HG03520 (cell line): ENCODE results near the gene RFX3.

ENCODE experiments used
- ATAC-seq: cut with Tn5 transposase; IDR thresholded peaks from one replicate; pipeline ENCODE4 v1.9.1; 2021; ENCODE audit warnings: mild to moderate bottlenecking, moderate library complexity; ENCODE audit not compliant: unreplicated experiment

RFX3 gene

GRCh38 chr9:3240656-3241268 is 285.0 kb downstream of the RFX3 start:
- peak; percentile 93 for ATAC-seq

GRCh38 chr9:3239240-3239639 is 286.6 kb downstream of the RFX3 start:
- ATAC-seq: no peak

GRCh38 chr9:3238236-3238635 is 287.6 kb downstream of the RFX3 start:
- no peak for ATAC-seq

GRCh38 chr9:3237121-3237520 is 288.7 kb downstream of the RFX3 start:
- ATAC-seq: no peak

- ATAC-seq: no peak
Observed at GRCh38 chr9:3235497-3235896, 290.3 kb downstream of the RFX3 start.

- no peak for ATAC-seq
Observed at GRCh38 chr9:3224931-3225330, 300.9 kb downstream of the RFX3 start.

GRCh38 chr9:3215658-3216057 is 310.1 kb downstream of the RFX3 start:
- ATAC-seq: no peak

- no peak for ATAC-seq
Observed at GRCh38 chr9:3214741-3215140, 311.1 kb downstream of the RFX3 start.

- no peak for ATAC-seq
Observed at GRCh38 chr9:3205421-3206095, 320.2 kb downstream of the RFX3 start.

- no peak for ATAC-seq
Observed at GRCh38 chr9:3200331-3200774, 325.4 kb downstream of the RFX3 start.

- ATAC-seq: no peak
Observed at GRCh38 chr9:3193791-3194190, 332.0 kb downstream of the RFX3 start.

GRCh38 chr9:3191715-3192114 is 334.1 kb downstream of the RFX3 start:
- ATAC-seq: no peak

GRCh38 chr9:3189113-3189861 is 336.5 kb downstream of the RFX3 start:
- no peak for ATAC-seq

- ATAC-seq: no peak
Observed at GRCh38 chr9:3186751-3187150, 339.1 kb downstream of the RFX3 start.

- no peak for ATAC-seq
Observed at GRCh38 chr9:3181049-3181953, 344.5 kb downstream of the RFX3 start.

- no peak for ATAC-seq
Observed at GRCh38 chr9:3180696-3181048, 345.1 kb downstream of the RFX3 start.

- ATAC-seq: no peak
Observed at GRCh38 chr9:3179711-3180110, 346.1 kb downstream of the RFX3 start.

GRCh38 chr9:3177936-3178335 is 347.9 kb downstream of the RFX3 start:
- ATAC-seq: no peak

GRCh38 chr9:3177146-3177761 is 348.5 kb downstream of the RFX3 start:
- ATAC-seq: no peak

- no peak for ATAC-seq
Observed at GRCh38 chr9:3173374-3173773, 352.4 kb downstream of the RFX3 start.

GRCh38 chr9:3170819-3171218 is 355.0 kb downstream of the RFX3 start:
- no peak for ATAC-seq
